Measurements from ENCODE around the gene RALBP1. TPM values are rescaled to one million over a fixed set of nuclear protein-coding genes. Genes with fewer than 3 reads are reported as not detected.

Gene RALBP1
- total and polyA plus RNA-seq, 2 of the 4 experiments (the other 2 are of a cell fraction): 30.6 to 38.2 TPM

GRCh38 chr18:9520666-9521065 is 45.4 kb downstream of the RALBP1 start:
- in situ Hi-C loops (cut with MboI; ENCODE audit: low sequenced_read_pairs) (no loop called here), dilution Hi-C loops (cut with HindIII; ENCODE audit: low sequenced_read_pairs, unreplicated experiment) (no loop called here), intact Hi-C loops (cut with micrococcal nuclease) (no loop called here)
- Histone ChIP-seq H3K4me3 (ENCODE audit: insufficient read depth, low read depth, low read length) (no peak overlapping the region), H2BK120ac (ENCODE audit: low read depth, low read length) (no peak overlapping the region), H2AFZ (replicated peaks; ENCODE audit: low read length, poor library complexity) (no peak overlapping the region), H4K5ac (ENCODE audit: low read depth, low read length) (no peak overlapping the region), H3K9me1 (ENCODE audit: insufficient read depth, low read length) (0 out of 2 replicates have a peak, but pooled peaks cover 3% of the 10 kb centered on the region), H3K36me3 (ENCODE audit: control insufficient read depth, insufficient read depth, low read length) (peaks cover 10% of the 10 kb centered on the region), H3K27ac (ENCODE audit: insufficient read depth, low read length) (no peak overlapping the region), H2AK9ac (replicated peaks; ENCODE audit: low read depth, low read length, poor library complexity) (no peak overlapping the region), H4K8ac (ENCODE audit: low read depth in 2 of 2, low read length in 2 of 2) (no peak overlapping the region), H3K9me3 (ENCODE audit: control insufficient read depth, insufficient read depth, low read length) (no peaks in the 10 kb centered on the region), H4K20me1 (ENCODE audit: insufficient read depth, low read length) (no peaks in the 10 kb centered on the region), H3K9ac (ENCODE audit: low read depth, low read length) (no peak overlapping the region), H3K79me1 (ENCODE audit: low read depth in 1 of 2, low read length in 2 of 2) (peaks cover 25 to 63% of the 10 kb centered on the region in 2 experiments), H3K4me1 (ENCODE audit: control insufficient read depth, insufficient read depth, low read length) (peaks cover 4% of the 10 kb centered on the region; the same call in 1 of the 2 replicates), H4K91ac (ENCODE audit: insufficient read depth, low read depth, low read length) (no peak overlapping the region), H2BK5ac (ENCODE audit: low read depth, low read length, poor library complexity, severe bottlenecking) (no peak overlapping the region), H3K23ac (ENCODE audit: low read depth, low read length) (no peak overlapping the region), H3K14ac (replicated peaks; ENCODE audit: low read depth, low read length) (no peak overlapping the region), H3K4ac (ENCODE audit: low read depth, low read length) (no peak overlapping the region), H3K27me3 (ENCODE audit: control insufficient read depth, insufficient read depth, low read length) (no peaks in the 10 kb centered on the region), H2AK5ac (ENCODE audit: low read depth, low read length) (no peak overlapping the region), H3K18ac (ENCODE audit: low read depth, low read length) (no peak overlapping the region), H2BK15ac (ENCODE audit: low read depth, low read length) (no peak overlapping the region), H3K56ac (ENCODE audit: extremely low read depth, insufficient read depth, low read length) (no peak overlapping the region), H3K4me2 (ENCODE audit: low read depth, low read length) (no peak overlapping the region), H2BK20ac (ENCODE audit: low read depth, low read length) (no peak overlapping the region)
- no CpG with 5 or more reads among the region's 3 CpGs for WGBS, 2 experiments (ENCODE audit: extremely low coverage in 2 of 2, insufficient read length in 1 of 2)
- no peak for ATAC-seq (ENCODE audit: low read depth)
- no TSS peak for BruUV-seq (replicated peaks)
- no peak for TF ChIP-seq MXI1 (IDR thresholded peaks at IDR 0.05; ENCODE audit: borderline replicate concordance, low read depth, low read length)
- TF ChIP-seq SMC3 (IDR thresholded peaks at IDR 0.05; ENCODE audit: low read depth, low read length): no peak
- TF ChIP-seq RCOR1 (IDR thresholded peaks at IDR 0.05; ENCODE audit: insufficient replicate concordance, low read length): no peak
- TF ChIP-seq FOS (IDR thresholded peaks at IDR 0.05; ENCODE audit: low read depth, low read length): no peak
- TF ChIP-seq RFX5 (IDR thresholded peaks at IDR 0.05; ENCODE audit: low read depth, low read length): no peak
- no peak for TF ChIP-seq MAZ (IDR thresholded peaks at IDR 0.05; ENCODE audit: borderline replicate concordance, low read depth, low read length)
- POLR2A ChIA-PET (ENCODE audit: unreplicated experiment): no interaction called here
- CTCF ChIA-PET: interaction anchor here (0.6 to 0.7 kb wide), 2 partner anchors 237 to 443 kb away, joined by 3 to 4 read pairs; no protein-coding TSS in a partner anchor
- no peak for DNase-seq
